GM12865 (cell line): ENCODE data around the gene RABGGTA.

ENCODE experiments used
- DNase-seq: peaks from one replicate; pipeline ENCODE4 v3.0.0; 2010; ENCODE audit warnings: low read depth
- H3K4me3 ChIP-seq: 2 replicates; pipeline ENCODE4 v1.5.1; 2011; ENCODE audit warnings: mild to moderate bottlenecking, low read depth, low read length, control low read depth
- CTCF ChIP-seq: IDR thresholded peaks from 2 replicates; pipeline ENCODE4 v1.5.1; 2011; ENCODE audit warnings: low read length, control low read depth, low read depth, inconsistent platforms; ENCODE audit not compliant: insufficient read depth; ENCODE audit errors: missing control alignments

The RABGGTA gene

GRCh38 chr14:24309538-24310264 lies 38.3 kb upstream of the RABGGTA start, which contains the start of gene LTB4R2:
LTB4R2 (plus strand) TSS chr14:24310140; CDS start chr14:24310665, 525 bp downstream.
- no peak for DNase-seq
- no peak for TF ChIP-seq CTCF
- H3K4me3 ChIP-seq, result peak within 1 kb of the TSS; percentile 60

GRCh38 chr14:24308342-24309124 lies 37.1 kb upstream of the RABGGTA start:
- no peak overlapping the region for H3K4me3 ChIP-seq
- no peak for DNase-seq
- TF ChIP-seq CTCF, result no peak

GRCh38 chr14:24307575-24308341 lies 36.4 kb upstream of the RABGGTA start, which contains the start of gene CIDEB:
CIDEB (minus strand) TSS chr14:24307977; CDS start chr14:24307858, 119 bp downstream.
- H3K4me3 ChIP-seq, result no peak within 1 kb of the TSS
- peak; percentile 91 for TF ChIP-seq CTCF
- peak; percentile 76 for DNase-seq

GRCh38 chr14:24307156-24307574 lies 35.8 kb upstream of the RABGGTA start:
- no peak for DNase-seq
- no peak for TF ChIP-seq CTCF
- H3K4me3 ChIP-seq, result no peak overlapping the region

GRCh38 chr14:24304019-24304387 lies 32.6 kb upstream of the RABGGTA start:
- no peak overlapping the region for H3K4me3 ChIP-seq
- no peak for DNase-seq
- no peak for TF ChIP-seq CTCF

GRCh38 chr14:24300326-24300980 lies 29.1 kb upstream of the RABGGTA start:
- DNase-seq, result no peak
- peak overlapping the region; percentile 72 for H3K4me3 ChIP-seq
- no peak for TF ChIP-seq CTCF
